H9 (cell line): ENCODE measurements around the gene BASP1. TPM values are rescaled to one million over a fixed set of nuclear protein-coding genes. Genes with fewer than 3 reads are reported as not detected.

Experiments
- DNase-seq: peaks from one replicate; pipeline ENCODE4 v3.0.0-alpha.2; 2017
- H2AFZ ChIP-seq: one replicate; pipeline ENCODE4 v1.6.1; 2013; ENCODE audit warnings: mild to moderate bottlenecking, low read length, control low read depth, moderate library complexity
- H2AK5ac ChIP-seq: 2 replicates; pipeline ENCODE4 v1.6.1; 2013; ENCODE audit warnings: low read length, control low read depth, mixed read lengths; ENCODE audit not compliant: insufficient read length
- H2BK120ac ChIP-seq: one replicate; pipeline ENCODE4 v1.6.1; 2013; ENCODE audit warnings: low read depth, mild to moderate bottlenecking, low read length, control low read depth, inconsistent platforms; ENCODE audit not compliant: poor library complexity, severe bottlenecking
- H2BK12ac ChIP-seq: 2 replicates; pipeline ENCODE4 v1.6.1; 2013; ENCODE audit warnings: low read length, control low read depth, mixed read lengths, low read depth; ENCODE audit not compliant: insufficient read length
- H2BK15ac ChIP-seq: 2 replicates; pipeline ENCODE4 v1.6.1; 2013; ENCODE audit warnings: low read depth, low read length, control low read depth
- H2BK20ac ChIP-seq: one replicate; pipeline ENCODE4 v1.6.1; 2013; ENCODE audit warnings: low read depth, mild to moderate bottlenecking, low read length, control low read depth, inconsistent platforms; ENCODE audit not compliant: poor library complexity, severe bottlenecking
- H2BK5ac ChIP-seq: 2 replicates; pipeline ENCODE4 v1.6.1; 2013; ENCODE audit warnings: low read length, control low read depth, mixed read lengths; ENCODE audit not compliant: insufficient read length
- H3K14ac ChIP-seq: 2 replicates; pipeline ENCODE4 v1.6.1; 2013; ENCODE audit warnings: low read length, control low read depth; ENCODE audit not compliant: insufficient read depth
- H3K18ac ChIP-seq: 2 replicates; pipeline ENCODE4 v1.6.1; 2013; ENCODE audit warnings: low read depth, mild to moderate bottlenecking, mixed read lengths, low read length, control low read depth; ENCODE audit not compliant: insufficient read length
- H3K23ac ChIP-seq: 2 replicates; pipeline ENCODE4 v1.6.1; 2013; ENCODE audit warnings: low read length, control low read depth, mixed read lengths, low read depth; ENCODE audit not compliant: insufficient read length
- H3K23me2 ChIP-seq: 2 replicates; pipeline ENCODE4 v1.6.1; 2013; ENCODE audit warnings: low read depth, mild to moderate bottlenecking, mixed read lengths, low read length, control low read depth; ENCODE audit not compliant: insufficient read length, poor library complexity, severe bottlenecking
- H3K27ac ChIP-seq: 2 replicates; pipeline ENCODE4 v1.5.1; 2013; ENCODE audit warnings: low read length, control low read depth, mixed read lengths, low read depth; ENCODE audit not compliant: insufficient read length
- H3K27me3 ChIP-seq: 2 replicates; pipeline ENCODE4 v1.6.1; 2013; ENCODE audit warnings: low read length, control low read depth, inconsistent platforms; ENCODE audit not compliant: insufficient read depth
- H3K4ac ChIP-seq: 2 replicates; pipeline ENCODE4 v1.6.1; 2013; ENCODE audit warnings: low read depth, mild to moderate bottlenecking, control low read depth, inconsistent platforms, low read length, moderate library complexity
- H3K4me1 ChIP-seq: 2 replicates; pipeline ENCODE4 v1.6.1; 2013; ENCODE audit warnings: low read length, control low read depth, inconsistent platforms; ENCODE audit not compliant: insufficient read depth
- H3K4me2 ChIP-seq: 2 replicates; pipeline ENCODE4 v1.6.1; 2013; ENCODE audit warnings: low read length, control low read depth, mixed read lengths; ENCODE audit not compliant: insufficient read length, insufficient read depth
- H3K56ac ChIP-seq: 2 replicates; pipeline ENCODE4 v1.6.1; 2013; ENCODE audit warnings: low read depth, mild to moderate bottlenecking, mixed read lengths, low read length, control low read depth; ENCODE audit not compliant: insufficient read length
- H3K79me1 ChIP-seq: 2 replicates; pipeline ENCODE4 v1.6.1; 2013; ENCODE audit warnings: low read depth, mild to moderate bottlenecking, moderate library complexity, low read length, control low read depth, inconsistent platforms; ENCODE audit not compliant: insufficient read depth, poor library complexity, severe bottlenecking
- H3K79me2 ChIP-seq: 2 replicates; pipeline ENCODE4 v1.6.1; 2013; ENCODE audit warnings: low read length, control low read depth, inconsistent platforms; ENCODE audit not compliant: insufficient read depth
- H3K9ac ChIP-seq: 2 replicates; pipeline ENCODE4 v1.6.1; 2013; ENCODE audit warnings: low read length, control low read depth, mixed read lengths; ENCODE audit not compliant: insufficient read length; ENCODE audit errors: extremely low read depth
- H3K9me3 ChIP-seq: one replicate; pipeline ENCODE4 v1.6.1; 2013; ENCODE audit warnings: low read depth, low read length, inconsistent platforms; ENCODE audit not compliant: control insufficient read depth
- H3T11ph ChIP-seq: one replicate; pipeline ENCODE4 v1.6.1; 2013; ENCODE audit warnings: mild to moderate bottlenecking, low read length, control low read depth, inconsistent platforms
- H4K20me1 ChIP-seq: one replicate; pipeline ENCODE4 v1.6.1; 2013; ENCODE audit not compliant: control insufficient read depth, insufficient read length, insufficient read depth
- H4K5ac ChIP-seq: 2 replicates; pipeline ENCODE4 v1.6.1; 2013; ENCODE audit warnings: low read depth, mild to moderate bottlenecking, mixed read lengths, low read length, control low read depth; ENCODE audit not compliant: insufficient read length
- H4K8ac ChIP-seq: replicated peaks from 2 replicates; pipeline ENCODE4 v1.6.1; 2013; ENCODE audit warnings: low read length, control low read depth, mixed read lengths, low read depth; ENCODE audit not compliant: insufficient read length
- H4K91ac ChIP-seq: 2 replicates; pipeline ENCODE4 v1.6.1; 2013; ENCODE audit warnings: low read depth, mild to moderate bottlenecking, moderate library complexity, mixed read lengths, low read length, control low read depth; ENCODE audit not compliant: insufficient read length
- H3K27ac Mint-ChIP-seq, 3 experiments: 2 replicates in 2 of 3; 3 replicates in 1 of 3; pipeline ENCODE4 v1.8.0; 2020 to 2021; ENCODE audit warnings: mixed read lengths in 3 of 3, mild to moderate bottlenecking in 1 of 3, moderate library complexity in 1 of 3
- H3K27me3 Mint-ChIP-seq: 2 replicates; pipeline ENCODE4 v1.8.0; 2021; ENCODE audit warnings: low read depth, mild to moderate bottlenecking, moderate library complexity, mixed read lengths
- H3K36me3 Mint-ChIP-seq, 3 experiments: 2 replicates in 2 of 3; 3 replicates in 1 of 3; pipeline ENCODE4 v1.8.0; 2020 to 2021; ENCODE audit warnings: low read depth in 3 of 3, mixed read lengths in 3 of 3; ENCODE audit not compliant: insufficient read depth in 1 of 3
- H3K4me1 Mint-ChIP-seq, 2 experiments: 2 replicates each; pipeline ENCODE4 v1.8.0; 2020; ENCODE audit warnings: mixed read lengths in 2 of 2
- H3K4me3 Mint-ChIP-seq, 2 experiments: 2 replicates in 1 of 2; 3 replicates in 1 of 2; pipeline ENCODE4 v1.8.0; 2020 to 2021; ENCODE audit warnings: mild to moderate bottlenecking in 2 of 2, mixed read lengths in 2 of 2, moderate library complexity in 1 of 2
- H3K9me3 Mint-ChIP-seq, 2 experiments: 2 replicates in 1 of 2; 3 replicates in 1 of 2; pipeline ENCODE4 v1.8.0; 2020; ENCODE audit warnings: mild to moderate bottlenecking in 2 of 2, mixed read lengths in 2 of 2, moderate library complexity in 1 of 2
- CTCF ChIP-seq: fragments of 200-600 bp; sonication (generic); conservative IDR thresholded peaks from 3 replicates; pipeline ENCODE4 v1.8.0; 2021; ENCODE audit warnings: antibody characterized with exemption, mild to moderate bottlenecking
- WGBS: extraction: QIAGEN DNeasy Blood & Tissue Kit; methylation state at CpG from one replicate; pipeline ENCODE4 v1.1.7; 2013; ENCODE audit warnings: missing lambda C conversion rate, low lambda C conversion rate, mixed read lengths; ENCODE audit not compliant: insufficient read length; ENCODE audit errors: extremely low coverage; 5-methylcytosine and 5-hydroxymethylcytosine counted together
- total RNA-seq: library from RNA; stranded (reverse); gene quantifications from 2 replicates; pipeline ENCODE4 v1.2.1, GENCODE V29; 2021

Gene BASP1
- total RNA-seq, 1 experiment from 2014 or later, result 180 TPM

GRCh38 chr5:17187786-17188170, 29.7 kb upstream of the BASP1 start:
- H3K27me3 ChIP-seq, result no peaks in the 10 kb centered on the region
- H3K4me3 Mint-ChIP-seq, result no peak overlapping the region
- no peak overlapping the region for H2BK120ac ChIP-seq
- H2BK12ac ChIP-seq, result no peak overlapping the region
- H4K8ac ChIP-seq, result no peak overlapping the region
- peaks cover 23 to 24% of the 10 kb centered on the region in 2 experiments for H3K4me1 Mint-ChIP-seq
- no peaks in the 10 kb centered on the region for H3K27me3 Mint-ChIP-seq
- H2BK20ac ChIP-seq, result no peak overlapping the region
- H3K9ac ChIP-seq, result no peak overlapping the region
- H3K9me3 ChIP-seq, result no peaks in the 10 kb centered on the region
- H4K5ac ChIP-seq, result no peak overlapping the region
- no peak overlapping the region for H2AFZ ChIP-seq
- DNase-seq, result no peak
- H3K4me2 ChIP-seq, result no peak overlapping the region
- no peak overlapping the region for H3K27ac Mint-ChIP-seq
- H3K36me3 Mint-ChIP-seq, result peaks cover 2 to 17% (median 6%) of the 10 kb centered on the region in 3 experiments; a peak in 5 of 7 replicates
- no peak overlapping the region for H2BK5ac ChIP-seq
- H3K56ac ChIP-seq, result no peak overlapping the region
- no peaks in the 10 kb centered on the region for H3K23me2 ChIP-seq
- H3K14ac ChIP-seq, result no peak overlapping the region
- H3K4ac ChIP-seq, result no peak overlapping the region
- H2AK5ac ChIP-seq, result no peak overlapping the region
- no peak overlapping the region for H3K18ac ChIP-seq
- no peak overlapping the region for H3K27ac ChIP-seq
- no peaks in the 10 kb centered on the region for H3K79me1 ChIP-seq
- no peaks in the 10 kb centered on the region for H4K20me1 ChIP-seq
- no peak overlapping the region for H2BK15ac ChIP-seq
- no peak overlapping the region for H3K23ac ChIP-seq
- TF ChIP-seq CTCF, result no peak
- peaks cover 2 to 8% of the 10 kb centered on the region in 2 experiments; a peak in 3 of 5 replicates for H3K9me3 Mint-ChIP-seq
- no peaks in the 10 kb centered on the region for H3K79me2 ChIP-seq
- no CpG with 5 or more reads among the region's 6 CpGs for WGBS
- H3K4me1 ChIP-seq, result peaks cover 1% of the 10 kb centered on the region; the same call in 1 of the 2 replicates
- H3T11ph ChIP-seq, result no peak overlapping the region
- no peak overlapping the region for H4K91ac ChIP-seq
